Neuronal stem cell (in vitro differentiated cells): ENCODE data around the gene RC3H1.

Experiments used
- DNase-seq: peaks from one replicate; pipeline ENCODE4 v3.0.0-alpha.2; 2013; ENCODE audit warnings: low spot score
- H2AFZ ChIP-seq: one replicate; pipeline ENCODE4 v1.6.1; 2013; ENCODE audit warnings: mild to moderate bottlenecking, low read length, inconsistent platforms
- H2AK5ac ChIP-seq: 2 replicates; pipeline ENCODE4 v1.6.1; 2013; ENCODE audit warnings: low read depth, mild to moderate bottlenecking, inconsistent platforms, low read length, moderate library complexity, mixed read lengths
- H2BK120ac ChIP-seq: 2 replicates; pipeline ENCODE4 v1.6.1; 2013; ENCODE audit warnings: low read depth, mild to moderate bottlenecking, inconsistent platforms, low read length, moderate library complexity, mixed read lengths
- H2BK12ac ChIP-seq: one replicate; pipeline ENCODE4 v1.6.1; 2013; ENCODE audit warnings: low read length, inconsistent platforms
- H2BK15ac ChIP-seq: 2 replicates; pipeline ENCODE4 v1.6.1; 2013; ENCODE audit warnings: mild to moderate bottlenecking, low read length, inconsistent platforms, mixed read lengths
- H2BK5ac ChIP-seq: one replicate; pipeline ENCODE4 v1.6.1; 2013; ENCODE audit warnings: inconsistent platforms, mild to moderate bottlenecking, low read length, moderate library complexity
- H3K14ac ChIP-seq: one replicate; pipeline ENCODE4 v1.6.1; 2013; ENCODE audit warnings: low read length, inconsistent platforms
- H3K18ac ChIP-seq: 2 replicates; pipeline ENCODE4 v1.6.1; 2013; ENCODE audit warnings: low read length, inconsistent platforms
- H3K23ac ChIP-seq: 2 replicates; pipeline ENCODE4 v1.6.1; 2013; ENCODE audit warnings: low read depth, mild to moderate bottlenecking, mixed read lengths, low read length, inconsistent platforms; ENCODE audit not compliant: poor library complexity
- H3K27ac ChIP-seq: replicated peaks from 3 replicates; pipeline ENCODE4 v1.5.1; 2013; ENCODE audit warnings: low read length, inconsistent platforms
- H3K27me3 ChIP-seq, 3 experiments: 2 replicates each; pipeline ENCODE4 v1.6.1; 2013; ENCODE audit warnings: low read length in 3 of 3, mild to moderate bottlenecking in 2 of 3, inconsistent platforms in 1 of 3, low read depth in 1 of 3, mixed read lengths in 1 of 3, moderate library complexity in 1 of 3; ENCODE audit not compliant: control insufficient read depth in 3 of 3, insufficient read depth in 3 of 3
- H3K36me3 ChIP-seq, 2 donors: replicated peaks in 1 of 2; 2 replicates each; pipeline ENCODE4 v1.6.1; 2013; ENCODE audit warnings: low read length in 2 of 2; ENCODE audit not compliant: control insufficient read depth in 2 of 2, insufficient read depth in 2 of 2
- H3K4ac ChIP-seq: 2 replicates; pipeline ENCODE4 v1.6.1; 2013; ENCODE audit warnings: inconsistent platforms, mild to moderate bottlenecking, low read length, moderate library complexity
- H3K4me1 ChIP-seq, 2 donors: 1 replicate in 1 of 2; 2 replicates in 1 of 2; pipeline ENCODE4 v1.6.1; 2013; ENCODE audit warnings: low read length in 2 of 2, low read depth in 1 of 2; ENCODE audit not compliant: control insufficient read depth in 2 of 2, insufficient read depth in 1 of 2
- H3K4me2 ChIP-seq: one replicate; pipeline ENCODE4 v1.6.1; 2013; ENCODE audit warnings: mild to moderate bottlenecking, low read length, inconsistent platforms; ENCODE audit not compliant: insufficient read depth, poor library complexity, severe bottlenecking
- H3K4me3 ChIP-seq, 2 donors: 2 replicates each; pipeline ENCODE4 v1.5.1; 2013; ENCODE audit warnings: low read length in 2 of 2, mild to moderate bottlenecking in 2 of 2, inconsistent platforms in 1 of 2, moderate library complexity in 1 of 2
- H3K79me1 ChIP-seq: one replicate; pipeline ENCODE4 v1.6.1; 2013; ENCODE audit warnings: low read depth, mild to moderate bottlenecking, inconsistent platforms, low read length, moderate library complexity
- H3K9ac ChIP-seq: one replicate; pipeline ENCODE4 v1.6.1; 2013; ENCODE audit warnings: mild to moderate bottlenecking, low read depth, low read length, inconsistent platforms; ENCODE audit not compliant: poor library complexity
- H3K9me3 ChIP-seq, 2 donors: replicated peaks in 1 of 2; 2 replicates each; pipeline versions ENCODE3 to v1.6.1; 2013; ENCODE audit warnings: low read length in 2 of 2, mild to moderate bottlenecking in 2 of 2, inconsistent platforms in 1 of 2, low read depth in 1 of 2, mixed read lengths in 1 of 2, moderate library complexity in 1 of 2; ENCODE audit not compliant: control insufficient read depth in 2 of 2, insufficient read depth in 1 of 2
- H4K8ac ChIP-seq: one replicate; pipeline ENCODE4 v1.6.1; 2013; ENCODE audit warnings: low read depth, mild to moderate bottlenecking, inconsistent platforms, low read length, moderate library complexity
- H4K91ac ChIP-seq: one replicate; pipeline ENCODE4 v1.6.1; 2013; ENCODE audit warnings: low read length, low read depth, mild to moderate bottlenecking, inconsistent platforms; ENCODE audit not compliant: poor library complexity
- WGBS, 2 donors: extraction: QIAGEN DNeasy Blood & Tissue Kit; methylation state at CpG; one replicate each; pipeline ENCODE4 v1.1.7; 2013; ENCODE audit warnings: missing lambda C conversion rate in 2 of 2, mixed read lengths in 1 of 2; ENCODE audit not compliant: insufficient read length in 2 of 2, insufficient replicate concordance in 1 of 2; ENCODE audit errors: extremely low coverage in 2 of 2; 5-methylcytosine and 5-hydroxymethylcytosine counted together

Gene RC3H1

DNA sequence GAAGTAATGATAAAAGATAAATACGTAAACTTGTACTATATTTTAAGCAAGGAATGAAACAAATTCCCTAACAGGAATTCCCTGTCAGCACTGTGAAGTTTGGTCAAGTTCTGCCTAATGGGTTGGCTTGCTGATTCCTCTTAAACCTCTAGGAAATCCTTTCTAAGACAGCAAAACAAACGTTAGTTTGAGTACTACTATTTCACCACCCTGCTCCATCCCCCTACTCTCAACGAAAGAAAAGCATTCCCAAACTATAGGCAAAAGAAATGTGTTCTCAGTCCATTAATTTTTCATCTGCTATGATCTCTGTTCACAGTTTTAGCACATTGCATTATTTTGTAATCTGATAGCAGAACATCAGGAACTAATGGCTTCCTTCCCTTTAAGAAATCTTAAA lies 121.2 kb downstream of the RC3H1 start:
- Histone ChIP-seq H3K36me3 (peaks cover 0 to 3% of the 10 kb centered on the region in 2 donors), H2BK12ac (no peak overlapping the region), H3K4me1 (no peaks in the 10 kb centered on the region), H3K4me3 (no peak overlapping the region), H3K79me1 (no peaks in the 10 kb centered on the region), H2AFZ (no peak overlapping the region), H2BK15ac (no peak overlapping the region), H3K27ac (no peak overlapping the region), H3K27me3 (no peaks in the 10 kb centered on the region), H2BK120ac (no peak overlapping the region), H3K9me3 (no peaks in the 10 kb centered on the region), H3K14ac (no peak overlapping the region), H2BK5ac (no peak overlapping the region), H4K91ac (no peak overlapping the region), H4K8ac (no peak overlapping the region), H3K4ac (no peak overlapping the region), H3K23ac (no peak overlapping the region), H2AK5ac (no peak overlapping the region), H3K4me2 (no peak overlapping the region), H3K9ac (no peak overlapping the region), H3K18ac (no peak overlapping the region)
- WGBS, 2 donors = no CpG with 5 or more reads among the region's 3 CpGs
- no peak for DNase-seq

DNA sequence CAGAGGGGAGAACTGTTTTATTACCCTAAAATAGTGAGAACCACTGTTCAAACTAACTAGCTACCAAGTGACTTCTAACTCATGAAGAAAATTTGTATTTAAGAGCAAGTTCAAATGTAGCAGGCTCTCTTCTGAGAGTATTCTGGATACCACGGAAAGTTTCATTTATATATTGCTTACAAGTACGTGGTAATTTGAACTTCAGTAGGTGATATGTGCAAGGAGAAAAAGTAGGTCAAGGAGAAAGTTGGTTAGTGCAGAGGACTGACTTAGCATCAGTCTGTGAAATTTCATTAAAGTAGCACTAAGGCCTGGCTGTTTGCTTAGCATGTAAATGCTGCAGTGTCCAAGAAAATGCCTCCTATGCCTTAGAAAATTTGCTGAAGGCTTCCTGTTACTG lies 121.7 kb downstream of the RC3H1 start:
- H2AFZ ChIP-seq = no peak overlapping the region
- no peak overlapping the region for H3K18ac ChIP-seq
- H3K27me3 ChIP-seq = no peaks in the 10 kb centered on the region
- WGBS, 2 donors = no CpG with 5 or more reads among the region's 2 CpGs
- DNase-seq = no peak
- H3K4me2 ChIP-seq = no peak overlapping the region
- H3K4me3 ChIP-seq = no peak overlapping the region
- H3K4me1 ChIP-seq = no peaks in the 10 kb centered on the region
- no peak overlapping the region for H2BK12ac ChIP-seq
- H2BK15ac ChIP-seq = no peak overlapping the region
- no peak overlapping the region for H4K8ac ChIP-seq
- no peak overlapping the region for H2AK5ac ChIP-seq
- H3K79me1 ChIP-seq = no peaks in the 10 kb centered on the region
- H4K91ac ChIP-seq = no peak overlapping the region
- H3K36me3 ChIP-seq = peaks cover 0 to 8% of the 10 kb centered on the region in 2 donors
- no peak overlapping the region for H3K4ac ChIP-seq
- H3K9ac ChIP-seq = no peak overlapping the region
- no peaks in the 10 kb centered on the region for H3K9me3 ChIP-seq
- no peak overlapping the region for H3K14ac ChIP-seq
- no peak overlapping the region for H2BK5ac ChIP-seq
- H2BK120ac ChIP-seq = no peak overlapping the region
- H3K27ac ChIP-seq = no peak overlapping the region
- no peak overlapping the region for H3K23ac ChIP-seq

GRCh38 chr1:173894189-173894588 lies 128.0 kb downstream of the RC3H1 start:
- Histone ChIP-seq H3K36me3 (peaks cover 0 to 53% of the 10 kb centered on the region in 2 donors), H4K8ac (no peak overlapping the region), H3K27me3 (no peaks in the 10 kb centered on the region), H2BK120ac (no peak overlapping the region), H4K91ac (no peak overlapping the region), H3K27ac (no peak overlapping the region), H3K4ac (no peak overlapping the region), H2BK15ac (no peak overlapping the region), H3K4me3 (no peak overlapping the region), H2AK5ac (no peak overlapping the region), H3K9me3 (no peaks in the 10 kb centered on the region), H2BK5ac (no peak overlapping the region), H3K4me1 (no peaks in the 10 kb centered on the region), H3K14ac (no peak overlapping the region), H3K9ac (no peak overlapping the region), H3K79me1 (no peaks in the 10 kb centered on the region), H3K4me2 (no peak overlapping the region), H3K18ac (no peak overlapping the region), H2AFZ (no peak overlapping the region), H2BK12ac (no peak overlapping the region), H3K23ac (no peak overlapping the region)
- DNase-seq = no peak
- no CpG with 5 or more reads among the region's 3 CpGs for WGBS, 2 donors

DNA sequence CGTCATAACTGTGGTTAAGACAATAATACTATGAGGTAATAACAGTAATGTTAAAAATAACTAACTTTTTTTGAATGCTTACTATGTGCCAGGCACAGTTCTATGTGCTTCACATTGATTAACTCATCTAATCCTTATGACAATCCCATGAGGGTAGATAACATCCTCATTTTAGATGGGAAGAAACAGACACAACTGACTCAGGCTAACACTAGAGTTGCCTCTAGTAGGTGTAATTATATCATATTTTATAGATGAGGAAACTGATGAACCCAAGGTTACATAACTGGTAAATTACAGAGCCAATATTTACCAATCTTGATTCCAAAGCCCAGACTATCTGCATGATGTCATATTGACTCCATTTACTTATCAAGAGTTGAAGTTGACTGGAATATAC lies 128.5 kb downstream of the RC3H1 start:
- no peak overlapping the region for H2BK120ac ChIP-seq
- no peak overlapping the region for H3K9ac ChIP-seq
- H2BK5ac ChIP-seq = no peak overlapping the region
- H3K4me3 ChIP-seq = no peak overlapping the region
- no peak overlapping the region for H3K4me2 ChIP-seq
- H3K27ac ChIP-seq = no peak overlapping the region
- H4K8ac ChIP-seq = no peak overlapping the region
- DNase-seq = no peak
- no peak overlapping the region for H2BK12ac ChIP-seq
- WGBS, 2 donors = no CpG with 5 or more reads among the region's 1 CpG
- no peak overlapping the region for H2AFZ ChIP-seq
- H3K14ac ChIP-seq = no peak overlapping the region
- no peaks in the 10 kb centered on the region for H3K27me3 ChIP-seq
- no peak overlapping the region for H2AK5ac ChIP-seq
- H3K18ac ChIP-seq = no peak overlapping the region
- H3K4me1 ChIP-seq = no peaks in the 10 kb centered on the region
- H2BK15ac ChIP-seq = no peak overlapping the region
- H3K79me1 ChIP-seq = no peaks in the 10 kb centered on the region
- H4K91ac ChIP-seq = no peak overlapping the region
- no peak overlapping the region for H3K23ac ChIP-seq
- no peaks in the 10 kb centered on the region for H3K9me3 ChIP-seq
- H3K4ac ChIP-seq = no peak overlapping the region
- peaks cover 0 to 58% of the 10 kb centered on the region in 2 donors for H3K36me3 ChIP-seq
